NOMO-1 treated with DMSO at 0.1 percent for 48 hours (cell line): Measurements from ENCODE around the gene COL6A3.

Experiments
- DNase-seq: peaks from one replicate; lab custom pipeline; 2025; ENCODE audit not compliant: unreplicated experiment; lab: John Stamatoyannopoulos, UW

Gene COL6A3

GRCh38 chr2:237351796-237352195, 62.2 kb downstream of the COL6A3 start:
- no peak for DNase-seq

DNA sequence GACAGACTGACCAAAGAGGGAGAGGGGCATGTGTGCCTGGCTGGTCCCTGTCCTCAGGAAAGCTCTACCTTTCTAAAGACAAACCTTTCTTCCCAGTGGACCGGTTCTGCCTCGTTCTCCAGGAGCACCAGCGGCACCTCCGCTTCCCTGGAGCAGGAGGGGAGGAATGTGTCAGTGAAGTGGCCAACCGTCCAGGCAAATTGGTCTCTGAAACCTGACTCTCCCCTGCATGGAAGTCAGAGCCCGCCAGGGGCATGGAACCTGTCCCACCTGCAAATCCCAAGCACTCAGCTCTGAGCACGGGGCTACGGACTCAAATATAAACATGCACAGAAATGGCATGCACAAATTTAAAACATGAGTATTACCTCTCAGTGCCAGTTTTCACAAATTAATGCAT, 62.9 kb downstream of the COL6A3 start:
- no peak for DNase-seq

- DNase-seq: no peak
Observed at GRCh38 chr2:237350597-237350996, 63.4 kb downstream of the COL6A3 start.

GRCh38 chr2:237350070-237350469, 63.9 kb downstream of the COL6A3 start:
- DNase-seq: no peak

DNA sequence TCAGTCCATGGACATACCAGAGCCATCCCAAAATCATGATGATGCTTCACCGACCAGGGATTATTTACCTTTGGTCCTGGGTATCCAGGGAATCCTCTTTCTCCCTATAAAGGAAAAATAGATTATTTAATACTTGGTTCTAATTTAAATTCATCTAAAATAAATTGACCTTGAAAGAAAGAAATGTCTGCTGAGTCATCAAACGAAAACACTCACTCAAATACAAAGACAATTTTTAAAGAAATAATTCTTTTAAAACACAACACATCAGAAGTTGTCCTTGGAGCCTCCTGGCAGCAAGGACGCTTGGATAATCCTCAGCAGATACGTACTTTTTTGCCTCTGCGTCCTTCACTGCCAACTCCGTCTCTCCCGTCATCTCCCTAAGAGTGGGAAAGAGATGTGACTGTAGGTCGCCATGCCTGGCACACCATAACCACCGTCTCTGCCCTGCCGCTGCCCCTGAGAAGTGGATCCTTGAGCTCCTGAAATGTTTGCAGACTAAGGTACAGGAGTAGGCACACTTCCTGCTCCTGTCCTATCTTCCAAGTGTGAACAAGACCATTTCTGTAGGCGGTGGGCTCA, 65.6 kb downstream of the COL6A3 start:
- DNase-seq: no peak

DNA sequence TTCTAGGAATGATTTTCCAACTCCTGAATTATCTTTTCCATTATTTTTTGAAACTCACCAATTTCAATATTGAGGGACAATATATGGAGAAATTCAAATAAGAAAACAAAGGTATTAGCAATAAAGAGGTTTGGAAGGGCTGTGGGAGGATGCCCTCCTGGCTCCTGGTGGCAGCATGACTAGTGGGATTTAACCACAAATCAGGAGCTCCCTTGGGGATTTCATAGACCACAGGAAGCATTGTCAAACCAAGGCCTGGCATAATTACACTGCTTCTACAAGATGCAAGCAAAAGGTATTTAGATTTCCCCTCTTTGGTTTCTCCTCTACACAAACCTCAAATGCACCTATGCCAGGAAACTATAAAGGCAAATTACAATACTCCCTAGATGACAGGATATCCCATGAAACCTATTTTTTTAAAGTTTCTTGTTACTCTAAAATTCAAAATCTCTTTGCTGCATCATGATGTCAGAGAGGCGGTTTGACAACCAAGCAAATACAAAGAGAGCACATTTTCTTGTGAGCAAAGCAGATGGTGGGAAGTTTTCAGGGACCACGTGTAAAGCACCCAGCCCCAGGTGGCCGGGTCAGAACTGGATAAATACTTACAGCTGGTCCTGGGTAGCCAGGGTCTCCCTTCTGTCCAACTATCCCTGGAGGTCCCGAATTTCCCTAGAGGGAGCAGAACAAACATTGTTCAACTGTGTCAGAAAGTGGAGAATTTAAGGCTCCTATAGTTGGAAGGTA, 67.9 kb downstream of the COL6A3 start:
- no peak for DNase-seq

DNA sequence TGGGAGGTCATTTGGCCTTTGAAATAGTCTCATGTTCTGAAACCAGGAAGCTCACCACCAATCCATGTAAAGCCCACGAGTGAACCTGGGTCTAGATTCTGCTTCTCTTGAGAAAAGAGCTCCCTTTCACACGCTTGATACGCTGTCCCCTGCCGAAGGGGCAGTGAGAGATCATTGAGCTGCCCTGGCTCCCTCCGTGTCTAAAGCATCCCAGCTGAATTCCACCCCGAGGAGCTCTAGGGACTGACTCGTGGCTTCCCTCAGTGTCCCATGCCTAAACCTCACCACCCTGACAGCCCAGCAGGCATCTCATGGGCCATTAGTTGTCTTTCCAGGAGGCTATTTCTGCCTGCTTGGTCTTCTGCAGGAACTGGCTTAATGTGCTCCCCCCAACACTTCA, 68.6 kb downstream of the COL6A3 start:
- no peak for DNase-seq

GRCh38 chr2:237344942-237345341, 69.0 kb downstream of the COL6A3 start:
- no peak for DNase-seq

DNA sequence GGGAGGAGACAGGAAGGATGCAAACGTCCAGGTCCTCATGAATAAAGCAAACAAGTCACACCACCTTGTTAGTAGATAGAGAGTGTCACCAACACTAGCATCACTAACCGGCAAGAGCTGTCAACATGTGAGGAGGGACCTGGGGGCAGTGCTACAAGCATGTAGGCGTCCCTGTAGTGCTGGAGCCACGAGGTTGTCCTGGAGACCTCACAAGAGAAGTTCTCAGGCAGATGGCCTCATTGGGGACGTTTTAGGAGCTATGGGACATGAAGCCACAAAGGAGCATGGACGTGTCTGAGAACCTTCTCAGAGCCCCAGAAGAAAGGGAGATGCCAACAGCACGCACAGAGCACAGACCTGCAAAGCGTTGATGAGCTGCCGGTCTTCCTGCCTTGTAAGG, 70.0 kb downstream of the COL6A3 start:
- DNase-seq: no peak

- peak; percentile 7 for DNase-seq
Observed at GRCh38 chr2:237341872-237342271, 72.1 kb downstream of the COL6A3 start.

DNA sequence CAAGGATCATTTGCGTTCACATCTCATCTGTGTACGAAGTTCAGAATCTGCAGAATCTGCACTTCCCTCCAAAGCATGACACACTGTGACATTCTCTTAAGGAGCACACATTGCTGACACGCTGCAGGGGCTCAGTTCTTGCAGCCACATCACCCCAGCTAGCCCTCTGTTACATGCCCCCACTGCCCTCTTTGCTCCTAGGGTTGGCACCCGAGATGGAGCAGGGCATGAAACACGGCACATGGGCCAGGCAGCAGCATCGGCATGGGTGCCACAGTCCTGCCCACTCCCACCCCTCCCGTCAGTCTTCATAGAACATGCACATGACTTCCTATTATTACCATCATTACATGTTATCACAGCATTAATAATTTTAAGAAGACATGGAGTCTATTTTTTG, 76.4 kb downstream of the COL6A3 start:
- DNase-seq: no peak

DNA sequence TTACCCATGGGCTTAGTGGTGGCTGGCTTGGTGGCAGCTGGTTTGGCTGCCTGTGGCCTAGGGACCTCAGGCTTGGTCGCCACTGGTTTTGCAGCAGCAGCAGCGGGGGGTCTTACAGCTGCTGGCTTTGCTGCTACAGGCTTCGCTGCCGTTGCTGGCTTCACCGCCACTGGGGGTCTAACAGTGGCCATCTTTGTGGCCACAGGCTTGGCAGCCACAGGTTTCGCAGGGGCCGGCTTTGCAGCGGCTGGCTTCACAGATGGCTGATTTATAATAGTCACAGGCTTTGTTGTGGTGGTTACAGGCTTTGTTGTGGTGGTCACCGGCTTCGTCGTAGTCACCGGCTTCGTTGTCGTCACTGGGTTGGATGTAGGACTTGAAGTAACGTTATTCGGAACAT, 77.8 kb downstream of the COL6A3 start:
- no peak for DNase-seq

GRCh38 chr2:237333748-237334147, 80.2 kb downstream of the COL6A3 start:
- no peak for DNase-seq

DNA sequence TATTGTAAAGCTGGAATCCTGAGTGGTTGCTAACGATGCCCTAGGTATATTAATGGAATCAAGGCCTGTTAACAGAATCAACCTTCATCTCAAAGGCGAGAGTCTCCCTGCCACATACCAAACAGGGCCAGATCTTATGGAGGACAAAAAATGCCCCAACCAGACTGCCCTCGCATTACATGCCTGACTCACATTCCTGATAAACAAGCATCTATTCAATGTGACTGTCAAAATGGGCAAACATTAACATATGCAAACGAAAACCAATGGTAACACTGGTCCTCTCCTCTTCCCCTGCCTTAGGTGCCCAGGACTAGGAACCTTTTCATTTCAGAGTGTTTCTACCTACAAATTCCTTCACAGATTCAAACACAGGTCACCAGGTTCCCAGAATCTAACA, 83.4 kb downstream of the COL6A3 start:
- no peak for DNase-seq

GRCh38 chr2:237327175-237327950, 86.6 kb downstream of the COL6A3 start:
- no peak for DNase-seq

DNA sequence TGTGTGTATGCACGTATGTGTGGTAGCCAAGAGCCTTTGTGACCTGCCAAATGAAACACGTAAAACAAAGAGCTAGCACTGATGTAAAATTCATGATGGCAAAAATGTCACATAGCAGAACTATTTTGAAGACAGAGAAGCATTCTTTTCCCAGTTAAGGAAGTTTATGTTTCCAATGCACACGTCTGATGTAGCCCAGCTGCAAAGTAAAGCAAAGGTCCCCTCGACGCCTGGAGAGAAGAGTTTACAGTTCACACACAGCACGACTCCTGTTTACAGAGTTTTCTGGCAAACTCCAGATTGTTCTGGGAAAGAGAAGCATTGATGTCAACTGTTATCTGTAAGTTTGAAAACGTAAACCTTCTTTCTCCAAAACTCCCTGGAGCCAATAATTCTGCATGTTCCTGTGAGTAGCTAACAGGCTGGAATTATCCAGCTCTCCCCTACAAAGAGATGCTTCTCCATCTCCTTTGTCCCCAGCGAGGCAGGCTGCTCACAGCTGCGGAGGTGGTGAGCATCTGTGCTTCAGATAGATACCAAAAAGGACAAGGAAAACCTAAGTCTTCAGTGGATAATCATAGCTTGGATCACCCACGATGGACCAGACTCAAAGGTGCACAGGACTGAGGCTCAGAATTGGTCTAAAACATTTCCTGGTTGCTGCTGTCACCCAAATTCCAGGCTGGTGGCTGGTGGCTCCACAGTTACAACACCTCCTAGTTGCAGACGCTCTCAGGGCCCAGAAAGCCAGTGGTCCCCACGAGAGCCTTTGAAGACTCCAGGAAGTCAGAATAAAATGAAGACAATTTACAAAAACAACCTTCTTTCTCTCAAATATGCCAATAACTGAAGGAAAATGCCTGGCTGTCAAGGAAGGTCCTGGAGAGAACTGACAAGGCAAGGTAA, 87.4 kb downstream of the COL6A3 start:
- no peak for DNase-seq

DNA sequence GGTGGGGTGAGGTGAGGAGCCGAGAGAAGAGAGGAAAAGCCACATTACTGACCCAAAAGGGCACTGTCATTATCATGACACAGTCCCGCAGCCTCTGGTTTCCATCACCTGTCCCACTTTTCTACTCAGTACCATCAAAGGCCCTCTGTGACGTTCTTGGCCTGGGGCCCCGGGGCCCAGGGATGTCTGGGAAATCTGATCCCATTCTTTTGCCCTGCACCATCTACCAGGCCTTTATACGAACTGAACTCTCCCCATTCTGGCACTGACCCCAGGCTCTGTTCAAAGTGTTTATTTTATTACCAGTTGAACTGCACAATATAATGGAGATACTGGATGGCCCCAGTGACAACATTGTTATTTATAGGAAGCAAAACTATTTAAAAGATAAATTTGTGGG, 89.1 kb downstream of the COL6A3 start:
- no peak for DNase-seq

- DNase-seq: no peak
Observed at GRCh38 chr2:237324405-237324831, 89.5 kb downstream of the COL6A3 start.

DNA sequence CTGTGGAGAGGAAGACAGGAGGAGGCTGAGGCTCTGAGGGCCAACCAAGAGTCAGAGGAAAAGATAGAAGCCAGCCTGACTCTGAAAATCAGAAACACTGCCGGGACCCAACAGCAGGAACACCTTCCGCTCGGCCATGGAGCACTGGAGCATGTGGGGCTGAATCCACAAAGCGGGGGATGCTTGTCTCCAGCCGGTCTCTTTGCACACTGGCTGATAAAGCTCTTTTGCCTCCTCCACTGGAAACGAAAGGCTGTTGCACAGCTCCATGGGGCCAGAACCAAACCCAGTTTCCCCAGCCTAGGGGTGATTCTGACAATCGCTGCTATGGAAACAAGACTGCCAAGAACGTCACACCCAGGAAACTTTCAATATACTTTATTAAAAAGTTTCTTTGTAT, 90.3 kb downstream of the COL6A3 start:
- no peak for DNase-seq

DNA sequence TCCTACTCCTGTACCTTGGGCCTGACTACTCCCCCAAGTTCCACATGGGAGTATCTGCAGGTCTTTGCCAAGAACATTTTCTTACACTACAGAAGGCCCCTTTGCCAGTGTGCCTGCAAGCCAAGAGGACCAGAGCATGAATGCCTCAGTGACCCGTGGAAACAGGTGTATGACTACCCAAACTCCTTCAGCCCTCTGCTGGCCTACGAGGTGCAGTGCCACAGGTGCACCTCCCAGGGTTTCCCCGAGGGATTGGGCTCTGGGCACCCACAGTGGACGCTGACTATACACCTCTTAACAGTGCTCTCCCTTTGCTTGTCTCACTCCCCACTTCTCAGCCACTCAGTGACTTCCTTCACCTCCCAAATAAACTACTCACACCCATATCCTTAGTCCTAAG, 91.4 kb downstream of the COL6A3 start:
- no peak for DNase-seq

GRCh38 chr2:237321746-237322145, 92.2 kb downstream of the COL6A3 start:
- DNase-seq: no peak
